IPS-18c (cell line): ENCODE results near the gene MGRN1.
"Not testable (repeated sequence)": the region's sequence is repeated elsewhere in the genome, so short reads cannot be mapped to it uniquely, and the experiment has no call there.

Experiments
- H3K4me3 ChIP-seq: 2 replicates; pipeline ENCODE4 v1.7.0; 2013; ENCODE audit warnings: low read depth, mild to moderate bottlenecking, low read length, moderate library complexity; ENCODE audit not compliant: insufficient read depth
- H3K9me3 ChIP-seq: one replicate; pipeline ENCODE4 v1.6.1; 2013; ENCODE audit warnings: mild to moderate bottlenecking, low read length, moderate library complexity; ENCODE audit not compliant: control insufficient read depth, insufficient read depth

MGRN1 gene

DNA sequence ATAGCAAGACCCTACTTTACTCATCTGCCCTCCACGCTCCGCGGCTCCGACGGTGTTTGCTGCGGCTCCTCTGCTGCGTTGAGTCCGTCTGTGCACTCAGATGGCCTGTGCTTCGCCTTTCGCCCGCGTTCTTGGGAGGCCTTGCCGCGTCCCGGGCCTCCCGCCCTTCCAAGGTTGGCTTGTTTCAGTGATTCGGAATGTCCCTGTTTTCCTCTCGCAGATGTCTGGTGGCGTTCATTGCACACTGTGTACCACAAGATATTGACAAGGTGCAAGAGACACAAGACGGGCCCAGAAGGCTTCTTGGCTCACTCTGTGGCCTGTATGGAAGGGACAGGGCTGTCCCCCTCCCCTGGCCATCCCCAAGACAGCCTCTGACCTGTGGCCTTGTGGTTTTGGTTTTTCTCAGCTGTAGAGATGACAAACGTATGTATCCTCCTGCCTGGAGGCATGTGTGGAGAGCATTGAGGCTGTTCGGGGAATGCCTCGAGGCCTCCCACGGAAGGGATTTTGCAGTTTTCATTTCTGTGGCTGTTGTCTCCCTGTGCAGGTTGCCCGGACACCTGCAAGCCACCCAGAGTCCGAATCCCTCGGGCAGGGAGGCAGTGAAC is 15.4 kb downstream of the MGRN1 start:
- H3K4me3 ChIP-seq = no peak overlapping the region
- H3K9me3 ChIP-seq = no peaks in the 10 kb centered on the region

DNA sequence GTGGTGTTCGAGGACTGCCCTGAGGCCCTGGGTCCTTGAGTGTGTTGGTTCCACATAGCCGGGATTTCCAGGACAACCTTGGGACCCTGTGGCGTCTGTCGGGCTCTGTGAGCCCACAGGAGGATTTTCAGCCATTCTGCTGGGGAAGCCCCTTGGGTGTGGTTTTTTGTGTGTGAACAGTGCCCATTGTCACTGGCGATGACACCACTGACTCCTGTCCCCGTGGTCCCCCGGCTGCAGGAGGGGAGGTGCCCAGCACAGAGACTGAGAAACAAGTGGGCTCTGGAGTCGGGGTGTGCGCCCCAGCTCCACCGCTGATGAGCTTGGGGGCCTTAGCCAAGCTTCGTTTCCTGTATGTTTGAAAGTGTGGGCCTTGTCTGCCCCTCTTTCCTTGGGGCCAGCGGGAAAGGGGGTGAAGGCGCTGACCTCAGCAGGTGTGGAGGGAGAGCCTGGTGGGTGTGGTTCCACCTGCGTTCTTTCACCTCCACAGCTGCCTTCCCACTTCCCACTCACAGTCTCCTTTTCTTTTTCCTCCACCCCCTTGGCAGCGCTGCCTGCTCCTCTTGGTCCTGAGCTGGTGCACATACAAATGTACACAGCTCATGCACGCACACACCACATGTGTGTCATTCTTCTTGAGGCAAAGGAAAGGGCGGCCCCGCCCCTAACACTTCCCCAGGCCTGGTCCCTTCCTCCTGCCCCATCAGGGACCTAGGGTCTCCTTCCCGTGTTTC is 16.1 kb downstream of the MGRN1 start:
- Histone ChIP-seq H3K9me3 (no peaks in the 10 kb centered on the region), H3K4me3 (no peak overlapping the region; the same call in 1 of the 2 replicates)

DNA sequence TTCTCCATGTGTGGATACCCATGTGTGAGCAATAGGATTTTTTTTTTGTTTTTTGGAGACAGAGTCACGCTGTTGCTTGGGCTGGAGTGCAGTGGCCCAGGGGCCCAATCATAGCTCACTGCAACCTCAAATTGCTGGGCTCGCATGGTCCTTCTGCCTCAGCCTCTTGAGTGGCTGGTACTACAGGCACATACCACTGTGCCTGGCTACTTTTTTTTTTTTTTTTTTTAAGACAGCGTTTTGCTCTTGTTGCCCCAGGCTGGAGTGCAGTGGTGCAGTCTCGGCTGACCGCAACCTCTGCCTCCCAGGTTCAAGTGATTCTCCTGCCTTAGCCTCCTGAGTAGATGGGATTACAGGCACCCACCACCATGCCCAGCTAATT is 16.7 kb downstream of the MGRN1 start:
- Histone ChIP-seq H3K9me3 (no peaks in the 10 kb centered on the region), H3K4me3 (no peak overlapping the region)

DNA sequence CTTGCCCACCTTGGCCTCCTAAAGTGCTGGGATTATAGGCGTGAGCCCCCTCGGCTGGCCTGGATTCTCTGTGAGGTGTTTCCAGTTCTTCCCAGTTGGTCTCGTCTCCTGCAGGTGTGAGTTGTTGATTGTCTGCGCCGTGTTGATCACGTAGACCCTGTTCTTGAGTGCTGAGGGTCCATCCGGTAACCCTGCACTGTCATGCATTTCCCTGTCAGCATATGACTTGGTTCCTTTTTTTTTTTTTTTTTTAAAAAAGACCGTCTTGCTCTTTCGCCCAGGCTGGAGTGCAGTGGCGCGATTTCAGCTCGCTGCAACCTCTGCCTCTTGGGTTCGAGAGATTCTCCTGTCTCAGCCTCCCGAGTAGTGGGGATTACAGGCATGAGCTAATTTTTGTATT is 17.3 kb downstream of the MGRN1 start:
- H3K9me3 ChIP-seq = no peaks in the 10 kb centered on the region
- no peak overlapping the region for H3K4me3 ChIP-seq

DNA sequence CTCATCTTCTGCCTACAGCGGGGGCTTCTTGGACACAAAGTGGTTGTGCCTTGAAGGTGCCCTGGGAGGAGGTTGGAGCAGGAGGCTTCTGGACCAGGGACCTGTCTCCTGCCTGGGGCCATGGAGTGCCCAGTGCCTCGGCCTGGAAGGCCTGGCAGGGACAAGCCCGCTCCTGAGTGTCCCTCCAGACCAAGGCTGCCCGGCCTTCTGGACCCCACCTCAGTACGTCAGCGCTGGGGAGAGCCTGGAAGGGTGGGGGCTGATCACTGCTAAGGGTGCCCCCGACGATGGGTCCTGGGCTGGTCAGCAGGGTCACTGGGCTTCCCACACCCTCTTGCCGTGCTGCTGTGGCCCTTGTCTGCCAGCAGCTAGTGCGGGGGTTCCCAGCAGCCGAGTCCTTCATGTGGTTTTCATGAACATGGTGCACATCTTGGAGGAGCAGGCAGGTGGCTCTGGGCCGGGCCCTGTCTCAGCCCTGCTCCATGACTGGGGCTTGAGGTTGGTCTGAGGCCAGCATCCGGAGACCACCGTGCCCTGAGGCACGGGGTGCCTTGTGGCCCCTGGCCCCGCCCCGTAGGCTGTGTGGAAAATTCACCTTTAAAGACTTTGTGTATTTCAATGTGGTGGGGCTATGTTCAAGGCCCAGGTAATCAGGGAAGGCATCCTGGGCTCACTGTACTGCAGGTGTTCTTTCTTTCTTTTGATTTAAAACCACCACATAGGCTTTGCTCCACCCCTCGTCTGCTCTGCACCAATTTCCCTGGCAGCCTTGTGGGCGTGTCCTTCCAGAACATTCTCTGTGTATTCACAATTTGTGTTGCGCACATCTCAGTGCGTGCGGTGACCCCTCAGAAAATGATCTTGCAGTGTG is 22.4 kb downstream of the MGRN1 start:
- H3K9me3 ChIP-seq = no peaks in the 10 kb centered on the region
- H3K4me3 ChIP-seq = no peak overlapping the region

DNA sequence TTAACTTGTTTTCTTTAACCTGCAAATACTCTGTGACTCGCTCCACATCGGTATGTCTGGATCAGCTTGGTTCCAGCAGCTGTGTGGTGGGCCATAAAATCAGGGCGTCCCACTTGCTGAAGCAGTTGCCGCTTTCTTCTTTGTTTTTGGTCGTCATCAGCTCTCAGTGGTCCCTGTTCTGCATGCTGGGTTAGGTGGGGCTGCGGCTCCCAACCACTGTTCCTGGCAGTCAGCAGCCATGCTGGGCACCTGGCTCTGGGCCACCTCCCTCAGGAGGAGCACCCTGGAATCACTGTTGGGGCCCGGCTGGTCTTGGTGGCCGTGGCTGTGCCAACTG is 23.0 kb downstream of the MGRN1 start:
- H3K9me3 ChIP-seq = no peaks in the 10 kb centered on the region
- H3K4me3 ChIP-seq = no peak overlapping the region

DNA sequence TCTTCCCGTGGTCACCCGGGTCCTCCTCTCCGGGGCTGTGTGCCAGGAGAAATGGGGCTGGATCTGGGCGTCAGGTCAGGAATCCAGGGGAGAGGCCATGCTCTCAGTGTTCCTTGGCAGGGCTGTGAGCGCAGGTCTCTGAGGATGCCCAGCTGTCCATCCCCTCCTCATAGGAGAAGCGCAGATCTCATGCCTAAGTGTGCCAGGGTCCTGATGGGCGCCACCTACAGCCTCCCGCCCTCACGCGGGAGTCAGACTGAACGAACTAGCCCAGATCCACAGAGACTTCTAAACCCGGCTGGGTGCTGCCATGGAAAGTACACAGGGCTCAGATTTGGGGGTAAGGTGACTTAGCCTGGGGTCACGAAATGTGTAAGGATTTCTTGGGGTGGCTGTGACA is 24.3 kb downstream of the MGRN1 start:
- no peaks in the 10 kb centered on the region for H3K9me3 ChIP-seq
- no peak overlapping the region for H3K4me3 ChIP-seq

DNA sequence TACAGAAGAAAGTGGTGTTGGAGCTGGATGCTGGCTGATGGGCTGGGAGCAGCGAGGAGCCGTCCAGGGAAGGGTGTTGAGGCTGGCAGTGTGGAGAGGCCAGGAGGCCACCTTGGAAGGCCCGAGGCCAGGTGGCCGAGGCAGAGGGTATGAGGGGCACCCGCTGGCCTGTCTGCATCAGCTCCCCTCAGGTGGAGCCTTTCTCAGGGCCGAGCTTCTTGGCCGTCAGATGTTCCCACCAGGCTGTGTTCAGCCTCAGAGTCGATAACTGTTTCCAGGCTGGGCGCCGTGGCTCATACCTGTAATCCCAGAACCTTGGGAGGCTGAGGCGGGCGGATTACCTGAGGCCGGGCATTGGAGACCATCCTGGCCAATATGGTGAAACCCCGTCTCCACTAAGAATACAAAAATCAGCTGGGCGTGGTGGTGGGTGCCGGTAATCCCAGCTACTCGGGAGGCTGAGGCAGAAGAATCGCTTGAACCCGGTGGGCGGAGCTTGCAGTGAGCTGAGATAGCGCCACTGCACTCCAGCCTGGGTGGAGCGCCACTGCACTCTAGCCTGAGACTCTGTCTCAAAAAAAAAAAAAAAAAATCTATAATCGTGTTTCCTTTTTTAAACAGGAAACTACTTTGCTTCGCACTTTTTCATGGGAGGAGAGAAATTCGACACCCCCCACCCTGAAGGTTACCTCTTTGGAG is 25.3 kb downstream of the MGRN1 start:
- Histone ChIP-seq H3K9me3 (no peaks in the 10 kb centered on the region), H3K4me3 (no peak overlapping the region)

DNA sequence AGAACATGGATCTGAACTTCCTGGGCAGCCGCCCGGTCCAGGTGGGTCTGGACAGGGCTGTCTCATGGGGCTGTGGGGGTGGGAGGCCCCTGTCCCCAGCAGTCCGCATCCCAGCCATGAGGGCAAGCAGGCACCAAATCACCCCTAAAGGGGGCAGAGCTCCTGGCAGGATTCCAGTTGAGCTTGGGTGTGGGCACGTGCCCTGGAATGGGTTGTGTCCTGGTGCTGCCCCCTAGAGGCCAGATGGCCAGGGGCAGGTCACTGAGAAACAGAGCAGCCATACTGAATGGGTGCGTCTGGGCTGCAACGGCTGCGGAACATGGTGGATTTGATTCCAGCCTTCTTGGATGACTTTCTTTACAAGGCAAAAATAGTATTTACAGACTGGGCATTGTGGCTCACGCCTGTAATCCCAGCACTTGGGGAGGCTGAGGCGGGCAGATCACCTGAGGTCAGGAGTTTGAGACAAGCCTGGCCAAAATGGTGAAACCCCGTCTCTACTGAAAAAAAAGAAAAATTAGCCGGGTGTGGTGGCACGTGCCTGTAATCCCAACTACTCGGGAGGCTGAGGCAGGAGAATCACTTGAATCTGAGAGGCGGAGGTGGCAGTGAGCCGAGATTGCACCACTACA is 25.9 kb downstream of the MGRN1 start:
- H3K4me3 ChIP-seq, H3K9me3 ChIP-seq: not testable (repeated sequence)

DNA sequence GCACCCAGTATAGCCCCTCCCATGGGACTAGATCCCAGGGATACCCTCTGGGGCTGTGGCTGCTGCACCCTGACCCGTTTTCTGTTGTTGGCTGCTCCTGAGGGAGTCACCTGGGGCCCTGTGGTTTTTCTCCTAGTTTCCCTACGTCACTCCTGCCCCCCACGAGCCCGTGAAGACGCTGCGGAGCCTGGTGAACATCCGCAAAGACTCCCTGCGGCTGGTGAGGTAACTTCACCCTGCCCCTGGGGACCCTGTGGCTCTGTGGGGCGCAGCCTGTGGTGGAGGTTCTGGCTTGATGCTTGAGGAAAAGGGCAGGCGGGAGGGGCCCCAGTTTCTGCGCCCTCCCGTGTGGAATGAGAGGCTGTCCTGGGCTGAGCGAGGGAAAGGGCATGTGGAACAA is 27.2 kb downstream of the MGRN1 start:
- Histone ChIP-seq H3K9me3 (peaks cover 2% of the 10 kb centered on the region), H3K4me3 (no peak overlapping the region)

DNA sequence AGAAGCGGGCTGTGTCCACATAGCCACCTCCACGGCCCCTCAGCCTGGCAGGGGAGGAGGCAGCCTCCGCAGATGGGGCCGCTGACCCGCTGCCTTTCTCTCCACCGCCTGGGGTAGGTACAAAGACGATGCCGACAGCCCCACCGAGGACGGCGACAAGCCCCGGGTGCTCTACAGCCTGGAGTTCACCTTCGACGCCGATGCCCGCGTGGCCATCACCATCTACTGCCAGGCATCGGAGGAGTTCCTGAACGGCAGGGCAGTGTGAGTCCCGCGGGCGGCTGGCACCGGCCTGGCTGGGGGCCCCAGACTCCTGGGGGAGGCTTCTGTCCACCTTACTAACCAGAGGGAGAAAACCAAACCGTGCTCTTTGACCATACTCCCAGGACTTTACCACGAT is 27.9 kb downstream of the MGRN1 start:
- H3K4me3 ChIP-seq = no peak overlapping the region
- H3K9me3 ChIP-seq = peaks cover 2% of the 10 kb centered on the region

DNA sequence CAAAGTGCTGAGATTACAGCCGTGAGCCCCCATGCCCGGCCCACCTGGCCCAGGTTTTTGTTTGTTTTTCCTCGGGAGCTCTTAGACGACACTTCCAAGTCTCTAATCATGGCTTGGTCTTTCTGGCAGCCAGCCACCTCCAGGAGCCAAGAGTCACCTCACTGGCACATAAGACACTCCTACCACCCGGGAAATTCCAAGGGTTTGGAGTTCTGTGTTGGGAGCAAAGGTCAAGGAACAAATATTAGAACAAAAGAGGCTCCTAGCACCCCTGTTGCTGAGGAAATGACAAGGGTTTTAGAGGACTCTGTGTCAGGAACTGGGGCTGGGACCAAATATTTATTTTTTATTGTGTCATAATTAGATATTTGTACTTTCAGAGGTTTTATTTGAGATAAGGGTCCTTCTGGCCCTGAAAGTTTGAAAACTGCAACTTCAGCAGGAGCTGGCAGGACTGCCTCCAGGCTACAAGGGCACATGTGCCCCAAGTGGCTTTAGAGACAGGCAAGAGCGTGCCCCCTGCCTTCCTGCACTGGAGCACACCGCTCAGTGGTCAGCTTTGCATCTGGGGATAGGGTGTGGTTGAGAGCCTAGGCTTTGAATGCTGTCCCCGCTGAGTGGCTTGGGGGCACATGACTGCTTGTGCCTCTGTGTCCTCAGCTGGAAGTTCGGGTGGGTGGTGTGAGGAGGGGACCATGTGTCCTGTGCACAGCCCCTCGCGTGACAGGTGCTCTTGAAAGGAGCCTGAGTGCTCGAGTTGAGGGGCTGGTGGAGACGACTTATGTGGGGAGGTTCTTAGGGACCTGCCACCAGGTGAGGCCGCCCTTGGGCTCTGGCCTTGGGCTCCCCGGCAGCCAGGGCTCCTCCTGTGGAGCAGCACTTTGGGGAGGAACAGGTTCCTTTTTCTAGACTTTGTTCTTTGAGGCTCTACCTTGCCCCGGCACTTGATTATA is 29.7 kb downstream of the MGRN1 start:
- H3K9me3 ChIP-seq = peaks cover 2% of the 10 kb centered on the region

DNA sequence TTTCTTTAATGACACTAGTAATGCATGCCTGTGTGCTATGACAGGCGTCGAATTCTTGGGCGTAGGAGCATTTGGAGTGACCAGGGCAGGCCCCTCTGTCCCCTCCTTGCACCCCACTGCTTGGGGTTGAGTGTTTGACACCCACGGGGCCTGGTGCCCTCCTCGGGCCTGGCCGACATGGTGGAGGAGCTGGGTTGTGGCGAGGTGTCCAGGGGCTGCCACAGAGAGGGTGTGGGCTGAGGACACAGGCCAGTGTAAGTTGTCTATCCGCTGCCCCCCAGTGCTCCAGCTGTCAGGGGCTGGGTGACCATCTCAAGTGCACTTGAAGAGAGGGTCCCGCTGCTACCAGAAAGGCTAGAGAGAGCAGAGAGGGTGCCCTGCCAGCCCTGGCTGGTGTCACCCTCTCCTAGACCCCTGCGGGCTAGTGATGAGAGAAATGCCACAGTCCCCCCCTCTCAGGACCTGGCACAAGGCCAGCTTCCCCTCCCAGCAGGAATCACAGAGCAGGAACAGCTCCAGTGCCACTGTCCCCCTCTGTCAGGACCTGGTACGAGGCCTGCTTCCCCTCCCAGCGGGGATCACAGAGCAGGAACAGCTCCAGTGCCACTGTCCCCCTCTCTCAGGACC is 30.5 kb downstream of the MGRN1 start:
- Histone ChIP-seq H3K4me3 (no peak overlapping the region), H3K9me3 (peaks cover 2% of the 10 kb centered on the region)

More for the DNA sequence above, 29.7 kb downstream of the MGRN1 start:
- no peak overlapping the region for H3K4me3 ChIP-seq

DNA sequence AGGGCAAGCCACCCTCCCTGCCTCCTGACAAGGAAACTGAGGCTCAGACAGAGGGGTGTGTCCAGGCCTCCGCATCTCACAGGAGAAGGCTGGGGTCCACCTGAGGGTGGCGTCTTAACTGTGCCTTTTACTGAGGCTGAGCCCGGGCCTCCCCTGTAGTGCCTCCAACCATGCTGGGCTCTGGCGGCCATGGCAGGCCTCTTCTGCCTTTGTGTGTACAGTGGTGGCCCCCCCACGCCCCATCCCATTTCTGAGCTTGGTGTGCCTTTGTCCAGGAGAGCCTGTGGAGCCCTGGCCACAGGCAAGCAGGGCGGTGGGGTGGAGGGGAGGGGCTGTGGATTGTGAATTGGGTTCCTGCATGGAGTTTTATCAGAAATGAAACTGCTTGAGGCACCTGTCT is 31.2 kb downstream of the MGRN1 start:
- peaks cover 2% of the 10 kb centered on the region for H3K9me3 ChIP-seq
- no peak overlapping the region for H3K4me3 ChIP-seq

DNA sequence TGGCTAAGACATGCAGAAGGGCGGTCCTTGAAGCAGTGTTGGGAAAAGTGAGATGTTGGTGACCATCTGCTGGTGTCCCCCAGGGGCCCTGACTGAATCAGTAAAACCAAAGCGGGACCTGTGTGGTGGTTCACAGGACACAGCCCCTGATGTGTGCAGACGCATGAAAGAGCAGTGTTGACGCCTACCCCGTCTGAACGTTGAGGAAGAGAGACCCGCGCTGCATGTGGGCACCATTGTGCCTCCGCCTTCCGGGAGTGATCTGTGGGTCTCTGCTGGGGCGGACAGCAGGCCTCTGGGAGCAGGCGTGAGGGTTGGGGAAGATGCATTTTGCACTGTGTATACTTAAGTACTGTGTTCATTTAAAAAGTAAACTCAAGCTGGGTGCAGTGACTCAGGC is 31.6 kb downstream of the MGRN1 start:
- Histone ChIP-seq H3K9me3 (peaks cover 2% of the 10 kb centered on the region), H3K4me3 (no peak overlapping the region)
